NK-92 (cell line): ENCODE measurements around the gene KIF2B.
"Not testable (repeated sequence)": the region's sequence is repeated elsewhere in the genome, so short reads cannot be mapped to it uniquely, and the experiment has no call there.

Experiments used
- DNase-seq: peaks from one replicate; lab custom pipeline; 2025; ENCODE audit not compliant: unreplicated experiment; lab: John Stamatoyannopoulos, UW

KIF2B gene, protein sequence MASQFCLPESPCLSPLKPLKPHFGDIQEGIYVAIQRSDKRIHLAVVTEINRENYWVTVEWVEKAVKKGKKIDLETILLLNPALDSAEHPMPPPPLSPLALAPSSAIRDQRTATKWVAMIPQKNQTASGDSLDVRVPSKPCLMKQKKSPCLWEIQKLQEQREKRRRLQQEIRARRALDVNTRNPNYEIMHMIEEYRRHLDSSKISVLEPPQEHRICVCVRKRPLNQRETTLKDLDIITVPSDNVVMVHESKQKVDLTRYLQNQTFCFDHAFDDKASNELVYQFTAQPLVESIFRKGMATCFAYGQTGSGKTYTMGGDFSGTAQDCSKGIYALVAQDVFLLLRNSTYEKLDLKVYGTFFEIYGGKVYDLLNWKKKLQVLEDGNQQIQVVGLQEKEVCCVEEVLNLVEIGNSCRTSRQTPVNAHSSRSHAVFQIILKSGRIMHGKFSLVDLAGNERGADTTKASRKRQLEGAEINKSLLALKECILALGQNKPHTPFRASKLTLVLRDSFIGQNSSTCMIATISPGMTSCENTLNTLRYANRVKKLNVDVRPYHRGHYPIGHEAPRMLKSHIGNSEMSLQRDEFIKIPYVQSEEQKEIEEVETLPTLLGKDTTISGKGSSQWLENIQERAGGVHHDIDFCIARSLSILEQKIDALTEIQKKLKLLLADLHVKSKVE

DNA sequence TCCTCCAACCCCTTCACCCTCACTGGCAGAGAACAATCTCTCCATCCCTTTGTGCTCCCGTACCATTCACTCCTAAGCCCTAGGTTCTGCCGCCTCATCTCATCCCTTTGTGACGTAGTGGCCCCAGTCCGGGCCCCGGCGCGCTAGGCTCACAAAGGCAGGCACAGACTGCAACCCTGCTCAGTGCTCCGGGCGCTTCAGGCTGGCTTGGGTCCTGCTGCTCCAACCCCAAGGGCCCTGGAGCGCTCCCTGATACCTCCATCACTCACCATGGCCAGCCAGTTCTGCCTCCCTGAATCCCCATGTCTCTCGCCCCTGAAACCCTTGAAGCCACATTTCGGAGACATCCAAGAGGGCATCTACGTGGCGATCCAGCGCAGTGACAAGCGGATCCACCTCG is at the start of gene KIF2B:
Gene KIF2B, plus strand, starts transcription at position 164 of the 400 bp plus-strand sequence. Its CDS starts 107 bp downstream, at position 271.
- no peak for DNase-seq

DNA sequence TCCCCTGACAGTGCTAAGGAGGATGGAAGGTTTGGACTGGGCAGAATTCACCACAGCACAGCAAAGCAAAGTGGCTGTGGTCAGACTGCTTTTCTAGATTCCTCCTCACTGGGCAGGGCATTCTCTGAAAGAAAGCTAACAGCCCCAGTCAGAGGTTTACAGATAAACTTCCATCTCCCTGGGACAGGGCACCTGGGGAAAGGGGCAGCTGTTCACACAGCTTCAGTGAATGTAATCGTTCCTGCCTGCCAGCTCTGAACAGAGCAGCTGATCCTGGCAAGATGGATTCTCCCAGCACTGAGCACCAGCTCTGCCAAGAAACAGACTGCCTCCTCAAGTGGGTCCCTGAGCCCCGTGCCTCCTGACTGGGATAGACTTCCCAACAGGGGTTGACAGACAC is 42.4 kb upstream of the KIF2B start:
- no peak for DNase-seq

DNA sequence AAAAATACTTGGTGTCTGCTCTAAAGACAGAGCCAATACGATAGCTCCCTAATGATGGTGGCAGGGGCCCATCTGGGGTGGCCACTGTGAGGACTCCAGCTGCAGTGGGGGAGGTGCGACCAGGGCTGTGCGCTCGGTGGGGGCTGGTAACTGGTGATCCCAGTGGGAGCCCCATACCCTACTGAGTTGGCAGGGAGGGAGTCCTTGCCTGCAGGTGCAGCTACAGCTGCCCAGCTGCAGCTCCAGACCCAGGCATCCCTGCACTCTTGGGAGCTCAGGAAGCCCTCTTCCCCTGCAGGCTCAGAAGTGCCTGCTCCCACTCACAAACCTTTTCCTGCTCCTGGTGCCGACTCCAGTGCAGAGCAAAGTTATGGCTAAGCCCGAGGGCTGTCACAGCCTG is 31.2 kb upstream of the KIF2B start:
- DNase-seq: no peak

DNA sequence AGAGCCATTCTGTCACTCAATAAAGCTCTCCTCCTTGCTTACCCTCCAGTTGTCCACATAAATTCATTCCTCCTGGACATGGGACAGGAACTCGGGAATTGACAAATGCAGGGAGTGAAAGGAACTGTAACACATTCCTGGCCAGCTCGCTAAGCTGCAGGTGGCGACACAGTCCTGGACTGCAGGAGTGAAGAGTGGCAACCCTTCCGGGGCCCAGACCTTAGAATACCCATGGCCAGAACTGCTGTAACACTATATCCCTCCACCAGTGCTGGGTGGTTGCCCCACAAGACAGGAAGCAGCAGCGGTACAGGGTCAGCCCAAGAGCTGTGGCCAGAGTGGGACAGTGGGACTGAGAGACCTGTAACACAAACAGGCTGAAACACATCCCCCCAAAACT is 30.3 kb upstream of the KIF2B start:
- no peak for DNase-seq

DNA sequence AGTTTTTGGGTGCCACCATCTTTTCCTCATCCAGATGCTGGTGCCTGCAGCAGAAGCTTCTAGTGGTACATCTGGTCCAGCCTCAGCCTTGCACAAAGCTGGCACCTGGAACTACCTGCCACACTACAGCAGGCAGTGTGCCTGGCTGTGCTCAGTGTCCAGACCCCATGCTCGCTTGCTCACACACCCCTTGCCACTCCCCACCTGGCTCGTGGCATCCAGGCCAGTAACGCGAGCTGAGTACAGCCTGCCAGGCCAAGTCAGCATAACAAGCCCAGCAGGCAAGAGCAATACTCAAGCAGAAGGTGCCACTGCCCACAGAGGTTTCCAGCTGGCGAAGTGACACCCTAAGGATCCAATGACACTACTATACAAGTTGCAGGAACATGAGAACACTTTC is 29.7 kb upstream of the KIF2B start:
- DNase-seq: no peak

DNA sequence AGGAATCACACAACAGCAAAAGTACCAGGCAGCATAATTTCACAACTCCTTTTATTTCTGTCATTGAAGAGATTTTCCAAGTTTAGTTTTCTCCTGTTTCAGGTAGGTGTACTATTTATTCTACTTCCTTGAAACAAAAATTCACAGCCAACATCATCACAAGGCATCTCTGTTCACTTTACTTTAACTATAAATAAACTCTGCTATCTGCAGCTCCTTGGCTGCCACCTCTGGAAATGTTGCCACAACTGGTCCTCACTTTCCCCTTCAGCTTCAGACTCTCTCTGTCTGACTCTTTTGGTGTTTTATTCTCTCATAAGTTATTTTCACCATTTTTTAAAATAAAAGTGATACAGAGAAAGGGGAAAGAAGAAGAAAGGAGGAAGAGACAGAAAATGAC is 27.9 kb upstream of the KIF2B start:
- DNase-seq: no peak

DNA sequence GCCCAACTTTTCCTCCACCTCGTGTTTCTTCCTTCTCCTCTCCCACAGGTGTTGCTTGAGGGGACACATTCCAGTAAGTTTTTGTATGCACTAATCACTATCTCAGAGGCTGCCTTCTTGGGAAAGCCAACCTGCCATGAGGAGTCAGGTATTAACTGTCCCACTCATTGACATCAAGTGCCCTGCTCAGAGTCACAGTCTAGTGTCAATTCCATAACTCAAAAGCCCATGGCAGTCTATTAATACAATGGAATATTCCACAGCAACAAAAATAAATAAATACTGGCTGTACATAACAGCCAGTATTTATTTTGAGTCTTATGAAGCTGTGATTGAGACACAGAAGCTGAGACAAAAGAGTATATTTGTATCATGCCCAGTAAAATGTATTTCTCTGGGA is 26.1 kb upstream of the KIF2B start:
- DNase-seq: no peak

DNA sequence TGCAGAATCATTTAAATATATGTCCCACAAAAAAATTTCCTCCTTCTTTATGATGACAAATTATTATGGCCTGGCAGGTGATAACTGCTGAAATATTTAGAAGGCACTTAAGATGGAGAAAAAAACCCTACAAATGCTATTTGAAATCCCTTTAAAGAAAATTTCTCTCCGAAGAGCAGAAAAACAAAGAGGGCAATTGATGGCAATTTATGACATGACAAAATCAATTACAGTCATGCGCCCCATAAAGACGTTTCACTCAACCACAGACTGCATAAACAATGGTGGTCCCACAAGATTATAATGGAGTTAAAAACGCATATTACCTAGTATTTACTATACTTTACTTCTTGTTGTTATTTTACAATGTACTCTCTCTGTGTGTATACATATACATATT is 25.2 kb upstream of the KIF2B start:
- no peak for DNase-seq

DNA sequence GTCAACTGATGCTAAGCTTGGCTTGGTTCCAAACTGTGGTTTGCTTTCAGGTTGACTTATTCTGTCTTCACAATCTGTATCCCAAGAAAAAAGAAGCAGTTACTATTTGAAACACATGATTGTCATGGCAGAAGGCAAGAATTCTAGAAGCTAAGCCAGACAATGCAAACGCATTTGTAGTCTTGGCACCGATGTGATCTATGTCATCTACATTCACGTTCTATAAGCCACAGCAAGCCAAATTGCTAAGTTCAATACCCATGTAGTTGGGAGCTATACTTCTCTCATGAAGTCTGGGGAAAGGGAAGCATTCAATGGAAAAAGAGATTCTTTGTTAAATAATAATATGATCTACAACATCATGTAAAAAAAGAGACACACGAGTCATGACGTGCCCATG is 18.3 kb upstream of the KIF2B start:
- no peak for DNase-seq

DNA sequence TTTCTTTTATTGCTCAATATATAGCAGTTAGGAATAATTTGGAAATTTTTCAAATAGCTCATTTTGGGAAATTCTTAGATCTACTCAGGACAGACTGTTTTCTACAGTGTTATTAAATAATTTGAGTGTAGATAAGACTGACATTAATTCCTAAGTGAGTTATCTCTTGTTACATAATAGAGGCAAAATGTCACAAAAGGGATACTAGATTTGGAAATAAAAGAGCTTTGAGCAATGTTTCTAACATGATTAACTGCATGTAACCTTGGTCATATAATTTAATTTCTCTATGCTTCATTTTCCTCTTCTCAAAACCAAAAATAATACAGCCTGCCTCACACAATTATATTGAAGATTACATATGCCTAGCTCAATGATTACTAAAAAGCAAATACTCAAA is 16.3 kb upstream of the KIF2B start:
- DNase-seq: no peak

DNA sequence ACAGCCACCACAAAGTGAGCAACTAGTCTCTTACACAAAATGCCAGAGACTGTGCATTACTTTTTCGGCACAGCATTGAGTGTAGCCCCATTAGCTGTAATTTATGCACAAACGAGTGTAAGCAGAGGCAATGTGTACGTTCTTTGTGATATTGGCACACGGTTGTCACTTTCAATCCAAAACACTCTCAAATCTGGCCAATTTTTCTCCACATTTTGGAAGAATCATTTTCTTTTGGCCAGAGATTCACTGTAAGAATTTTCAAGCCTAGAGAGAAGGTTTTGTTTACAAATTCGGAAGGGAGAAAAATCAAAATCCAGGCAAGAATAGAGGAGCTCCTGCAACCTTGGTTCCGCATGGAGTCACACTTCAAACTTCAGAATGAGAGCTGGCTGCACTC is 15.4 kb upstream of the KIF2B start:
- no peak for DNase-seq

DNA sequence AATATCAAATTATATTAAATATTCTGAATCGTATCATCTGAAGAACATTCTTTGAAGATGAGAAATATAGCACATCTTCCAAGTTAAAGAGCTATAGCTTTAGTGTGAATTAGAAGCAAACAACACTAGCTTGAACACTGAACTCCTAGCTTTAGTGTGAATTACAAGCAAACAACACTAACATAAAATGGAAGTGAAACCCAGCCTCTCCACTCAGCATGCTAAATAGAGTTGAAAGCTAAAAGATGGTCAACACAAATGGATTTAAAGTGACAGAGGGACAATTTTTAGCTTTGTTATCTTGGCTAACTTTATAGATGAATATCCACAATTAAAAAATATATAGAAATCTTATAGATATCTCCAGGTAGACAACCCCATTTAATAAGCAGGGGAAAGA is 4.5 kb upstream of the KIF2B start:
- no peak for DNase-seq

DNA sequence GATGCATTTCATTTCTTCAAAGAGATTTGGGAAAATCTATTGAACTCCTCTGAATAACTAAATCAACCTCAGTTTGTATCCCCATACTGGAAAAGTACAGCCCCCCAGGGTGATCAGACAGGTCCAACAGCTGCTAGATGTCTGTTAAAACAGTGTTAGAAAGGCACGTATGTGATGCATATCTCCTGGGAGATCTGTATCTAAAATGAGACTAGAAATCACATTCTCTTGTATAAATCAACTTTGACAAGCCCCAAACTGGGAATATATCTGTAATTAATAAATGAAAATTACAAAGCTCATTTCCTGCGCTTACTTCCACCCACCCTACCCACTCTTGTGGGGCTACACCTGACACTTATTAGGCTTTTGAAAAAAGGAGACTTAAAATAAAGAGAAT is 3.8 kb upstream of the KIF2B start:
- DNase-seq: no peak

DNA sequence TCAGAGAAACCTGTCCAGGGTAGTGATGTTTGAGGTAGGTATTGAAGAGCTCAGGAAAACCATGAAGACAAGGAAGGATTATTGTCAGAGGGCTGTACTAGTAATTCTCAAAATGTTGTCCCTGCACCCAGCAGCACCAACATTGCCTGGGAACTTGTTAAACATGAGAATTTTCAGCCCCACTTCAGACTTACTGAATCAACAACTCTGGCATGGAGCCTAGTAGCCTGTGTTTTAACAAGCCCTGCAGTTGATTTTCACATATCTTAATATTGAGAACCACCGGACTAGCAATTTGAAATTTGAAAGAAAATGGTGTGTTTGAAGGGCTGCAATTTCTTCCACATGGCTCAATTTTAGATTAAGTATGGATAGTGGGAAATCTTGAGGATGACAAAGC is 2.8 kb upstream of the KIF2B start:
- DNase-seq: no peak

DNA sequence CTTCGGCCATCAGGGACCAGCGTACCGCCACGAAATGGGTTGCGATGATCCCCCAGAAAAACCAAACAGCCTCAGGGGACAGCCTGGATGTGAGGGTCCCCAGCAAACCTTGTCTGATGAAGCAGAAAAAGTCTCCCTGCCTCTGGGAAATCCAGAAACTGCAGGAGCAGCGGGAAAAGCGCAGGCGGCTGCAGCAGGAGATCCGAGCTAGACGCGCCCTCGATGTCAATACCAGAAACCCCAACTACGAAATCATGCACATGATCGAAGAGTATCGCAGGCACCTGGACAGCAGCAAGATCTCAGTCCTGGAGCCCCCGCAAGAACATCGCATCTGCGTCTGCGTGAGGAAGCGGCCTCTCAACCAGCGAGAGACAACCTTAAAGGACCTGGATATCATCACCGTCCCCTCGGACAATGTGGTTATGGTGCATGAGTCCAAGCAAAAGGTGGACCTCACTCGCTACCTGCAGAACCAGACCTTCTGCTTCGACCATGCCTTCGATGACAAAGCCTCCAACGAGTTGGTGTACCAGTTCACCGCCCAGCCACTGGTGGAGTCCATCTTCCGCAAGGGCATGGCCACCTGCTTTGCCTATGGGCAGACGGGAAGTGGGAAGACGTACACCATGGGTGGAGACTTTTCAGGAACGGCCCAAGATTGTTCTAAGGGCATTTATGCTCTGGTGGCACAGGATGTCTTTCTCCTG is 769 bp downstream of the KIF2B start:
- DNase-seq: no peak

DNA sequence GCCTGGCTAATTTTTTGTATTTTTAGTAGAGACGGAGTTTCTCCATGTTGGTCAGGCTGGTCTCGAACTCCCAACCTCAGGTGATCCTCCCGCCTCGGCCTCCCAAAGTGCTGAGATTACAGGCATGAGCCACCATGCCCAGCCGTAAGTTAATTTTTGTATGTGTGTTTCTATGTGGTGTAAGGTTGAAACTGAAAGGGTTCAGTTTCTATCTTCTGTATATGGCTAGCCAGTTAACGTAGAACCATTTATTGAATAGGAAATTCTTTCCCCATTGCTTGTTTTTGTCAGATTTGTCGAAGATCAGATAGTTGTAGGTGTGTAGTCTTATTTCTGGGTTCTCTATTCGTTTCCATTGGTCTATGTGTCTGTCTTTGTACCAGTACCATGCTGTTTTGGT is 12.0 kb downstream of the KIF2B start:
- DNase-seq: not testable (repeated sequence)

DNA sequence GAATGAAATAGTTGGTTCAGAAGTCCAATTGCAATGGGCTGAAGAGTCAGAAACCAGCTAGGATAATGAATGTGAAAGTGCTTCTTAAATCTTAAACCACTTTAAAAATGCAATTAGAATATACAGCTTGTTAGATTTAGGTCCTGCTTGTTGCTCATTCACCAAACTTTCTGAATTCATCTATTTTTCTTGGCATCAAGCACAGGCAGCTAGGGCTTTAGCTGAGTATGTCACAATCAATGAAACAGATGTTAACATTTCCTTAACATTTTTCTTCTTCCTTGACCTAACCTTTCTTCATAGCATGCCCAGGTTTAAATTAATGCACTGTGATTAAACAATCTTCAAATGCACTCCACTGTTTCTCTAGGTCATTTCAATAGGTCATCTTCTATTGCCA is 14.4 kb downstream of the KIF2B start:
- DNase-seq: no peak

DNA sequence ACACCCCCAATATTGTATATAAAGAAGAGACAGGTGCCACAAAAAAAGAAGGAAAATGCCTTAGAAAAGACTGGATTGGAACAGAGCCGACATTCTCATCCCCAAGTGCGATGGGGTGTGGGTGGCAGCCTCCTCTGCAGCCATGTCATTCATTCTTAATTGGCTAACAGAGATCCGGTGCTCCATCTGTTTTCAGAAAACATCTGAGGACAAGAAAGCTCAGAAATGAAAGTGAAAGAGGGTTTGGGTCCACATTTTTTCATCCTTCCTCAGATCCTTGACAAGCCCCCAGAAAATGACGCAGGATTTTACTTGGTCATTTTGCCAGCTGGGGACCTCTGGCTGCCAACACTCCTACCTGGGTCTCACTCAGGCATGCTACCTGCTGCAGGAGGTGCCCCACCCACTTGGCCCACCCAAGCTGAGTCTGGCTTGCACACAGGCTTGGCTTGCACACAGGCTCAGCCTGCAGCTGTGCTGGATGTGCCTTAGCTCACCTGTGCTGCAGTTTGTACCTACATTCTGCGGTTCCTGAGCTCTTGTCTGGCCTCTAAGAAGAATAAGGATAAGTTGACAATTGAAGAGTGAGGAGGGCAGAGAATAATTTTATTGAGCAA is 21.9 kb downstream of the KIF2B start:
- DNase-seq: no peak

DNA sequence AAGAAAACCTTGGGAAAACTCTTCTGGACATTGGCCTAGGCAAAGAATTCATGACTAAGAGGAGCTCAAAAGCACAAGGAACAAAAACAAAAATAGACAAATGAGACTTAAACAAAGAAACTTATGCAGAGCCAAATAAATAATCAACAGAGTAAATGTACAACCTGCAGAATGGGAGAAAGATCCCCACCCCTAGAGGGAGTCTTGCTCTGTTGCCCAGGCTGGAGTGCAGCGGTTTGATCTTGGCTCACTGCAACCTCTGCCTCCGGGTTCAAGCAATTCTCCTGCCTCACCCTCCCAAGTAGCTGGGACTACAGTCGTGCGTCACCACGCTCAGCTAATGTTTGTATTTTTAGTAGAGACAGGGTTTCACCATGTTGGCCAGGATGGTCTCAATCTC is 48.4 kb downstream of the KIF2B start:
- not testable (repeated sequence) for DNase-seq
